Stimulated activated CD8-positive, alpha-beta memory T cell treated with anti-CD3 and anti-CD28 coated beads, Interleukin-15, amount 100 ng/mL, for 24 hours (primary cell): ENCODE results near the gene PATZ1.
"Not testable (repeated sequence)": the region's sequence is repeated elsewhere in the genome, so short reads cannot be mapped to it uniquely, and the experiment has no call there.

Experiments
- DNase-seq: peaks from one replicate; pipeline ENCODE4 v3.0.0-alpha.2; 2020; ENCODE audit warnings: low read depth

PATZ1 gene

DNA sequence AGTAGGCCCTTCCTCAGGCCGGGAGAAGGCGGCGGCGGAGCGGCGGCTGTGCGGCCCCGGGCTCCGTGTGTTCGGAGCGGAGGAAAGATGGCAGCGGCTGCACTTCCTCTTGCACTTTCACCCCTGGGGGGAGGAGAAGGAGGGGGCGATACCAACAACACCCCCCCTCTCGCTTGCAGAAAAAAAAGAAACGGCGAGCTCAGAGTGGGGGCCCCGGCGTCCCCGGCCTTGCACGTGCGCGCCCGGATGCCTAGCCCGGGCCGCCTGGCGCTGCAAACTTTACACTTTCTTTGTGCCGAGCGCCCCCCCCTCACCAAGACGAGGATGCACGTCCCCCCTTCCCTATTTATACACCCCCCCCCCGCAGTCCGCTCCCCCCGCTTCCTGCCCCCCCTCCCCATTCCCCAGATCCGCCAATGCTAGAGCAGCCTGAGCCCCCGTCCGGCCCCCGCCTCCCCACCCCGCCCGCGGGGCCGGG is at the start of gene PATZ1:
TSS of gene PATZ1 (minus strand) at position 92 of the 478 bp plus-strand sequence. CDS start 744 bp downstream, outside the sequence.
- no peak for DNase-seq

DNA sequence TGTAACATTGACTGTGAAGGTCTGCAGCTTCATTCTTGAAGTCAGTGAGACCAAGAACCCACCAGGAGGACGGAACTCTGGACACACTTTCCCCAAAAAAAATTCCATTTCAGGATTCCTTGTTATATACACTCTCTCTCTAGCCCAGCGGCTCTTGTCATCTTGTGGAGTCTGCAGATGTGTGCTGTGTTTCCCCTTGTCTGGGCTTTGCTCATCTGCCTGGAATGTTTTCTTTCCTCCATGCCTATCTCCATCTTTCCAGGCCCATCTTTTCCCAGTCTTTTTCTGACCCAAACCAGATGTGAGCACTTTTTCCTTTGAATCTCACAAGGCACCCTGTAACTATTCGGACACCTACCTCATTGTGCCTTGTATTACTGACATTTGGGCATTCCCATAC is 48.2 kb upstream of the PATZ1 start:
- DNase-seq, result no peak

DNA sequence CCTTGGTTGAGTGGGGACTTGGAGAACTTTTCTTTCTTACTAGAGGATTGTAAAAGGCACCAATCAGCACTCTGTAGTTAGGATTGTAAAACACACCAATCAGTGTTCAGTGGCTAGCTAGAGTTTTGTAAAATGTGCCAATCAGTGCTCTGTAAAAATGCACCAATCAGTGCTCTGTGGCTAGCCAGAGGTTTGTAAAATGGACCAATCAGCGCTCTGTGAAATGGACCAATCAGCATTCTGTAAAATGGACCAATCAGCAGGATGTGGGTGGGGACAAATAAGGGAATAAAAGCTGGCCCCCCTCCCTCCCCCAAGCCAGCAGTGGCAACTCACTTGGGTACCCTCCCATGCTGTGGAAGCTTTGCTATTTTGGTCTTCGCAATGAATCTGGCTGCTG is 47.7 kb upstream of the PATZ1 start:
- no peak for DNase-seq

GRCh38 chr22:31378651-31379050 is 32.5 kb upstream of the PATZ1 start:
- not testable (repeated sequence) for DNase-seq

DNA sequence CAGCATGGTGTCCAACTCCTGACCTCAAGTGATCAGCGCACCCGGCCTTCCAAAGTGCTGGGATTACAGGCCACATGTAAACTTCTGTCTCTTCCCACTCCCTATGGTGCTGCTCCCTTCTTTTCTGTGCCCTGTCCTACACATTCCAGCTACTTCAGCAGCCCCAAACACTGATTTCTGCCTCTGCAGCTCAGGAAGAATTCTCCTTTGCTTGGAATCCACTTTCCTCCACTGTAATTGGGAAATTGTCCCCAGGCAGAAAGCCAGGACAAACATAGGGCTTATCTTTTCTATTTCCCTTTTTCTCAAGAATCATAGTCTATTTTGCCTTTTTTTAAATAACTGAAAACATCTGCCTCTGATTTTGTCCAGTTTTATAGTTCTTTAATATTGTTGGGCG is 32.0 kb upstream of the PATZ1 start:
- no peak for DNase-seq

GRCh38 chr22:31377612-31378011 is 31.5 kb upstream of the PATZ1 start:
- DNase-seq, result no peak

DNA sequence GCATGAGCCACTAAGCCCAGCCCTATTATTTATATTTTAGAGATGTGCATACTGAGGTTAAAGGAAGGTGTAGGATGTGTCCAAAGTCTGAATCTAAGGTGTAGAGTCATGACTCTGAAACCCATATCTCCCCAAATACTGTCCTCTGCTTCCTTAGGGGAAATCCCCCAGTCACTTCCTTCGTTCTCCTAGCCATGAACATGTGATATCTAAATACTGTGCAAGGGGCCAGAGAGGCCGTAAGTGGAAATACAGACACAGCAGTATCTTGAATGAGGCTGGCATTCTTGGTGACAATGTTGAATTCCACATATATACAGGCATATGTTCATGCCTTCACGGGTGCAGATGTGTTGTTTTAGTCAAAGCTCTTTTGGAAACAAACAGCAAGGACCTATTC is 21.3 kb upstream of the PATZ1 start:
- no peak for DNase-seq

- no peak for DNase-seq
Observed at GRCh38 chr22:31363885-31364465, 17.8 kb upstream of the PATZ1 start.

DNA sequence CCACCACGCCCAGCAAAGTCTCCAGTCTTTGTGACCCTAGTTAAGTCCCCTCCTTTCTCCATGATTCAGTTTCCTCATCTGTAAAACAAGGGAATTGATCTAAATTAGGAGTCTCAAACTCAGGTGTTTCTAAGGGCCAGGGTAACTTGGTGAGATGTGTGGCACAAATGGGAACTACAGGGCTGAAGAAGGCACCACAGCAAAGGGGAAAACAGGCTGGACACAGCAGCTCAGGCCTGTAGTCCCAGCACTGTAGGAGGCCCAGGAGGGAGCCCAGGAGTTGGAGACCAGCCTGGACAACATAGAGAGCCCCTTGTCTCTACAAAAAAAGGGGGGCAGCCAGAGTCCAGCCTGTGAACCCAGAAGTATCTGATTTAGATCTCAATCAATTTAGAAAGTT is 15.6 kb upstream of the PATZ1 start:
- DNase-seq, result no peak

DNA sequence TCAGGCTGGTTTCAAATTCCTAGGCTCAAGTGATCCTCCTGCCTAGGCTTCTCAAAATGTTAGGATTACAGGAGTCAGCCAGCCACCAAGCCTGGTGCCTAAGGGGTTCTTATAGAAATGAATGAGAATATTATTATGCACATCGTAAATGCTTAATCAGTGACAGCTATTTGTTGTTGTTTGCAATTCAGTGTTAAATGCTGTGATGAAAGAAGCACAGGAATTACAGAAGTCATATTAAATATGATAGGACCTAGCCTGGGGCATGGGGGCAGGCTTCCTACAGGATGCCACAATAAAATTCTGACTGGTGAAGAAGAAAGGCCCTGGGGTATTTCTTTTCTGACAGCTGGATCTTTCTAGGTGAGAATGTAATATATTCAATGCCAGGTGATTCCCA is 13.9 kb upstream of the PATZ1 start:
- DNase-seq, result no peak

- no peak for DNase-seq
Observed at GRCh38 chr22:31354515-31354914, 8.4 kb upstream of the PATZ1 start.

DNA sequence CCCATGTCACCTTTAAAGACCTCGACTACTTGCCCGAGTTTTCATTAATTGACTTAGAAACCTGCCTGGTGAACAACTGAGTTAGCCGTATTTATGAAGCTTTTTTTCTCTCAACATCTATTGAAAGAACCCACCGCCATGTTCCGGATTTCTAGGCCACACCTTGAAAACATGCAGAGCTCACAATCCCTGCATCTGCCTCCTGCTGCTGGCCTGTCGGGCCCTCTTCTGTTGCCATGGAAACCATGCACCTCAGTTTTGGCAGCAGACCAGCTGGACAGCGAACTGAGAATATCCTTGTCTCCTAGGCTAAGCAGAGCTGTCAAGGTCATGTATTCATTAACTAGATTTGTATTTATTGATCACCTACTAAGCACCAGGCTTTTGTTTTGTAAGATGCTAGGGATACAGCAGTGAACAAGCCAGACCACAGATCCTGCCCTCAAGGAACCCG is 4.3 kb upstream of the PATZ1 start:
- no peak for DNase-seq

GRCh38 chr22:31349960-31350359 is 3.8 kb upstream of the PATZ1 start:
- no peak for DNase-seq

GRCh38 chr22:31348766-31349165 is 2.6 kb upstream of the PATZ1 start:
- no peak for DNase-seq

DNA sequence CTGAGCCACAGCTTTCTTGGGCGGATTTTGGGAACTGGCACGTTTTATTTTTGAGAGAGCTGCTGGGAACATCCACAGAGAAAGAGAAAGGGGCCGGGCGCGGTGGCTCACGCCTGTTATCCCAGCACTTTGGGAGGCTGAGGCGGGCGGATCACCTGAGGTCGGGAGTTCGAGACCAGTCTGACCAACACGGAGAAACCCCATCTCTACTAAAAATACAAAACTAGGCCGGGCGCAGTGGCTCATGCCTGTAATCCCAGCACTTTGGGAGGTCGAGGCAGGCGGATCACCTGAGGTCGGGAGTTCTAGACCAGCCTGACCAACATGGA is 1.8 kb upstream of the PATZ1 start:
- not testable (repeated sequence) for DNase-seq

- peak; percentile 37 for DNase-seq
Observed at GRCh38 chr22:31347251-31348008, 1.3 kb upstream of the PATZ1 start.

DNA sequence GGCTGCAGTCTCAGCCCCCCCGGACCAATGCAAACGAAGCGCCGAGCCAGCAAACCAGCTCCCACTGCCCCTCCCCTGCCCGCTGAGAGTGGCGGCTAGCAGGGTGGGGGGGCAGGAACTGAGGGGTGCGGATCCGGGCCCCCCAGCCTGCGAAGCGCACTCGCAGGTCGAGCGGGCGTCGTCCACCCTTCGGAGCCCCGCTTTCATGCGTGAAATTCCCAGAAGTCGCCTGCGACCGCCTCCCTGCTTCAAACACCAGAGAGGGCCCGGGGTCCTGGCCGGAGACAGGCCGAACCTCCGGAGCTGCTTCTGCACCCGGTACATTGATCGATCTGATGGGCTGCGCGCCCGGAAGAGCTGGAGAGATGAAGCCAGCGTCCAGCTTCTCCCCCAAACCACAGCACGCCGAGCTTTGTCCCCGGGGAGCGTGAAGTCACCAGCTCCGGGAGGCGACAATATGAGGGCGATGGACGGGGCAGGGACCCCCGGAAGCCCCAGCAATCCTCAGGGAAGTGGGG is 646 bp upstream of the PATZ1 start:
- DNase-seq, result no peak

DNA sequence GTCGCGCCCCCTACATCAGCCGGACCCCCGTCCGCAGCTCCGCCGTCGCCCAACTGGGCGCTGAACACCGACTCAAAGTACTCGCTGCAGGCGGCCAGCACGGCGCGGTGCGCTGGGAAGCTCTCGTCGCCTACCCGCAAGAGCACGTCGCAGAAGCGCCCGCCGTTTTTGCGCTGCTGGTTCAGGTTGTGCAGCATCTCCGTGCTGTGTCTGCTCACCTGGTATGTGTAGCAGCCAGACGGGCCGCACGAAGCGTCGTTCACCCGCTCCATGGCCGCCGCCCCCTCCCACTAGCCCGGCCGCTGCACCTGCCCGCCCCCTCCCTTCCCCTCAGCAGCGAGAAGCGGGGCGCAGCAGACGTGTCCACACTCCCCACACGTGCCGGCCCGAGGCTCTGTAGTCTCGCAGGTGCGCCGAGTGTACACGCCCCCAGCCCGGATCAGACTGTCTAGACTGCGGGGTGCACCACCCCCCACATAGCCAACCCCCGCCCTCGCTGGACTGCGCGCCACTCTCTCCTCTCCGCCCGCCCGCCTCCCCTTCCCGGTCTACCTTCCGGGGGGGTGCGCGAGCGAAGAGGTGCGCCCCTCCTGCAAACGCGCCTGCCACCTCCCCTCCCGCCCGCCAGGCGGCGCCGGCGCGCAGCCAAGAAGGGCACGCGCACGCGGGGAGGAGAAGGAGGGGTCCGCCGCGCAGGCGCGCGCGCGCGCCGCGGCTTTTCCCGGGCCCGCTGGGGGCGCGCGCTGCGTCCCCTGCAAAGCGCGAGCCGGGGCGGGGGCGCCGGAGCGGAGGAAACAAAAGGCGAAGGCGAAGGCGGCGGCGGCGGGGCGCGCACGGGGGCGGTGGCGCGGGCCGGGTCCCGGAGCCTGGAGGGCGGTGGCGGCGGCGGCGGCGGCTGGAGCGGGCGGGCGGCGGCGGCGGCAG is 553 bp downstream of the PATZ1 start:
- DNase-seq, result peak; percentile 87

DNA sequence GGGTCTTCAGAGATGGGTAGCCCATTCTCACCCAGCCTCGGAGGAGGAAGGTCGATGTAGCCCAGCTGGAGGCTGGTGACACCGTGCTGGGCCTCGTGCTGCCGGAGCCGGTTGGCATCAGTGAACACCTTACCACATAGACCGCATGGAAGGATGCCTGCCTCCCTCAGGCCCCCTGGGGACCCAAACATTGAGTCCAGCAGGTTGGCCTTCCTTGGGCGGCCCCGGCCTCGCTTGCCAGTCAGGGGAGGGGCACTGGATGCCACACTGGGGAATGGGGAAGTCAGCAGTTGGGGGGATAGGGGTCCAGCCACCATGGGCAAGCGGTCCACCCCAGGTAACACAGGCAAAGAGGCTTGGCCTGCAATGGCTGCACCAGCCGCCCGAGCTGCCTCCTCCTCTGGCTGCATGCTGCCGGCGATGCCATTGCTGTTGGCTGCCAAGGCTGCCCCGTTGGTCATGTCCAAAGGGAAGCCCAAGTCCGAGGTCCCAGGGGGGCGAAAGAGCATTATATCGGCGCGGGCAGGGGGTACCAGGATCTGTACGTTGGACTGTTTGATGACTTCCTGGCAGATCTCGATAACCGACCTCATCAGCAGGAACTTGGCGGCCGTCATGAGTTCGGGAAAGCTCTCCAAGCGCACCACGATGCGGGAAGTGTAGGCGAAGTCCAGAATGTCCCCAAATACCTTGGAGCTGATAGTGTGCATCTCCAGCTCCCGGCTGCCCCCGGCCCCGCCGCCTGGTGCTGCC is 1.4 kb downstream of the PATZ1 start:
- no peak for DNase-seq

GRCh38 chr22:31344256-31344577 is 1.9 kb downstream of the PATZ1 start:
- no peak for DNase-seq

GRCh38 chr22:31343235-31344191 is 2.6 kb downstream of the PATZ1 start:
- no peak for DNase-seq
